CD4-positive, alpha-beta T cell (primary cell): ENCODE measurements around the gene VEGFA. TPM values are rescaled to one million over a fixed set of nuclear protein-coding genes. Genes with fewer than 3 reads are reported as not detected.

Experiments used
- ATAC-seq: fragments of 200-7000 bp; cut with Tn5 transposase; one replicate; pipeline ENCODE4 v1.10.0; 2022; ENCODE audit warnings: mild to moderate bottlenecking; ENCODE audit not compliant: poor library complexity
- CTCF ChIA-PET: fragments of 350-600 bp; sonication (Branson Sonifier 250); formaldehyde crosslinking; loops from one replicate; lab custom pipeline; 2021; ENCODE audit warnings: antibody characterized with exemption, inconsistent platforms; lab: Charles Lee
- POLR2A ChIA-PET: fragments of 350-600 bp; sonication (Branson Sonifier 250); formaldehyde crosslinking; loops from one replicate; lab custom pipeline; 2021; ENCODE audit warnings: antibody characterized with exemption, inconsistent platforms; lab: Charles Lee
- DNase-seq, 14 experiments: peaks; one replicate each; pipeline ENCODE4 v3.0.0-alpha.2; 2013 to 2020; ENCODE audit warnings: mixed read lengths in 2 of 14
- H3K27ac ChIP-seq, 2 donors: one replicate each; pipeline versions ENCODE4 v1.5.1 to v1.7.0; 2013; ENCODE audit warnings: low read length in 2 of 2, low read depth in 1 of 2, mild to moderate bottlenecking in 1 of 2
- H3K27me3 ChIP-seq, 2 experiments: 1 replicate in 1 of 2; 2 replicates in 1 of 2; pipeline versions ENCODE4 v1.6.1 to v1.7.0; 2013; ENCODE audit warnings: low read length in 2 of 2, control low read depth in 1 of 2, mild to moderate bottlenecking in 1 of 2, moderate library complexity in 1 of 2; ENCODE audit not compliant: insufficient read depth in 2 of 2, control insufficient read depth in 1 of 2
- H3K36me3 ChIP-seq: one replicate; pipeline ENCODE4 v1.6.1; 2013; ENCODE audit warnings: low read length, control low read depth; ENCODE audit not compliant: insufficient read depth
- H3K4me1 ChIP-seq: one replicate; pipeline ENCODE4 v1.6.1; 2013; ENCODE audit warnings: low read length, control low read depth; ENCODE audit not compliant: insufficient read depth
- H3K4me3 ChIP-seq: one replicate; pipeline ENCODE4 v1.5.1; 2013; ENCODE audit warnings: mild to moderate bottlenecking, low read length, moderate library complexity
- H3K9me3 ChIP-seq, 2 experiments: 1 replicate in 1 of 2; 2 replicates in 1 of 2; pipeline versions ENCODE4 v1.6.1 to v1.7.0; 2013; ENCODE audit warnings: low read length in 2 of 2, mild to moderate bottlenecking in 2 of 2, control low read depth in 1 of 2, moderate library complexity in 1 of 2; ENCODE audit not compliant: control insufficient read depth in 1 of 2, insufficient read depth in 1 of 2
- H3K27ac Mint-ChIP-seq: one replicate; pipeline ENCODE4 v1.8.0; 2020; ENCODE audit warnings: mixed read lengths
- H3K27me3 Mint-ChIP-seq: one replicate; pipeline ENCODE4 v1.8.0; 2021; ENCODE audit warnings: mixed read lengths
- H3K36me3 Mint-ChIP-seq: one replicate; pipeline ENCODE4 v1.8.0; 2021; ENCODE audit warnings: low read depth, mixed read lengths
- H3K4me1 Mint-ChIP-seq: one replicate; pipeline ENCODE4 v1.8.0; 2021; ENCODE audit warnings: low read depth, mixed read lengths
- H3K4me3 Mint-ChIP-seq: one replicate; pipeline ENCODE4 v1.8.0; 2020; ENCODE audit warnings: mild to moderate bottlenecking, mixed read lengths
- H3K9me3 Mint-ChIP-seq: one replicate; pipeline ENCODE4 v1.8.0; 2020; ENCODE audit warnings: mixed read lengths
- CTCF ChIP-seq: fragments of 200-600 bp; IDR thresholded peaks from one replicate; pipeline ENCODE4 v1.8.0; 2022; ENCODE audit warnings: antibody characterized with exemption, mild to moderate bottlenecking
- intact Hi-C, 2 experiments: fragments of 100-400 bp; cut with DNase I in 1 of 2; cut with micrococcal nuclease in 1 of 2; formaldehyde crosslinking; loops; one replicate each; pipeline versions ENCODE4 v1.15.1 to v1.9.0; 2023 to 2025; cut with DNase I, micrococcal nuclease
- total RNA-seq, 174 experiments: library from RNA in 2 of 174; stranded (reverse) in 2 of 174; gene quantifications; one replicate each; pipeline ENCODE4 v1.2.3 and lab custom pipeline; 2021 to 2026

VEGFA gene
- total RNA-seq, 2 experiments from 2014 or later: 3.5 to 3.7 TPM

GRCh38 chr6:43772681-43773049, 2.7 kb downstream of the VEGFA start:
- no peak for TF ChIP-seq CTCF
- Histone ChIP-seq H3K9me3 (no peaks in the 10 kb centered on the region), H3K4me3 (no peak overlapping the region), H3K36me3 (no peaks in the 10 kb centered on the region), H3K27ac (no peak overlapping the region), H3K27me3 (peaks cover 27 to 28% of the 10 kb centered on the region in 2 experiments), H3K4me1 (peaks cover 39% of the 10 kb centered on the region)
- ChIA-PET POLR2A (no interaction called here), CTCF (no interaction called here)
- H3K4me3 Mint-ChIP-seq: peak overlapping the region; percentile 83
- ATAC-seq: no peak
- intact Hi-C loops: loop anchor here (2.0 to 5.0 kb wide), 2 partner anchors 48 to 230 kb away; no protein-coding TSS in a partner anchor
- H3K27me3 Mint-ChIP-seq: peaks cover 48% of the 10 kb centered on the region
- no peak for DNase-seq
- H3K4me1 Mint-ChIP-seq: peaks cover 29% of the 10 kb centered on the region
- no peaks in the 10 kb centered on the region for H3K36me3 Mint-ChIP-seq
- no peak overlapping the region for H3K27ac Mint-ChIP-seq
- H3K9me3 Mint-ChIP-seq: no peaks in the 10 kb centered on the region

DNA sequence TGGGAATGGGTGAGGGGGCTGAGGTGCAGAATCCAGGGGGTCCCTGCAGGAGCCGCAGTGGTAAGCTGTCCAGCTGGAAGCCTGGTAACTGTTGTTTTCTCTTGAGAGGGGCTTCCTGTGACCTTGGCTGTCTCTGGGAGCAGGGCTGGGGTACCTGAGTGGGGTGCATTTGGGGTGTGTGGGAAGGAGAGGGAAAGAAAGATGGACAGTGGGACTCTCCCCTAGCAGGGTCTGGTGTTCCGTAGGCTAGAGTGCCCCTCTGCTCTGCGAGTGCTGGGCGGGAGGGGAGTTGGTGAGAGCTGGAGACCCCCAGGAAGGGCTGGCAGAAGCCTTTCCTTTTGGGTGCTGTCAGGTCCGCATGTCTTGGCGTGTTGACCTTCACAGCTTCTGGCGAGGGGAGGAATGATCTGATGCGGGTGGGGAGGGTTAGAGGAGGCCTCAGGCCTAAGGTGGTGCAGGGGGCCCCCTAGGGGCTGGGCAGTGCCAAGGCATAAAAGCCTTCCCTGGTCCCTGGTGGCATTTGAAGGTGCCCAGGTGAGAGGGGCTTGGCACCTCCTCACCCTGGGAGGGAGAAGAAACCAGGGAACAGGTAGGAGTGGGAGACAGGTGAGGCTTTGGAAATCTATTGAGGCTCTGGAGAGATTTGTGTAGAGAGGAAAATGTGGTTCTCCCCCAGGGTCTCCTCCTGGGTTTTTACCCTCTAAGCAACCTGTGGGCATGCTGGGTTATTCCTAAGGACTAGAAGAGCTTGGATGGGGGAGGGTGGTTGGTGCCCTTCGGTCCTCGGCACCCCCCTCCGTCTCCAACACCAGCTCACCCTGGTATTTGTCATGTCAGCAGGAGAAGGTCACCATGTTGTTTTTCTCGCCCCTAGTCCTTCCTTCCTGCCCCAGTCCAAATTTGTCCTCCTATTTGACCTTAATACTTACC, 3.3 kb downstream of the VEGFA start:
- POLR2A ChIA-PET: interaction anchor here (0.6 kb wide), 1 partner anchor 145 kb away, joined by 3 read pairs; no protein-coding TSS in a partner anchor
- TF ChIP-seq CTCF: peak; percentile 40

GRCh38 chr6:43773980-43774775, 4.2 kb downstream of the VEGFA start:
- H3K36me3 Mint-ChIP-seq: no peaks in the 10 kb centered on the region
- peaks cover 38% of the 10 kb centered on the region for H3K4me1 ChIP-seq
- intact Hi-C loops: loop anchor here (2.0 to 5.0 kb wide), 2 partner anchors 49 to 228 kb away; no protein-coding TSS in a partner anchor
- ChIA-PET POLR2A (no interaction called here), CTCF (interaction anchor here (0.8 to 1.7 kb wide), 7 partner anchors 10 to 322 kb away, joined by 3 to 6 read pairs (median 4); no protein-coding TSS in a partner anchor)
- H3K4me1 Mint-ChIP-seq: peaks cover 29% of the 10 kb centered on the region
- H3K27ac Mint-ChIP-seq: no peak overlapping the region
- H3K27me3 Mint-ChIP-seq: peaks cover 47% of the 10 kb centered on the region
- H3K9me3 ChIP-seq: no peaks in the 10 kb centered on the region
- no peaks in the 10 kb centered on the region for H3K9me3 Mint-ChIP-seq
- H3K27me3 ChIP-seq: peaks cover 25 to 27% of the 10 kb centered on the region in 2 experiments
- no peak for TF ChIP-seq CTCF
- no peaks in the 10 kb centered on the region for H3K36me3 ChIP-seq
- H3K4me3 Mint-ChIP-seq: peak overlapping the region; percentile 17
- ATAC-seq: no peak
- H3K4me3 ChIP-seq: no peak overlapping the region
- no peak overlapping the region for H3K27ac ChIP-seq
- no peak for DNase-seq

More for the DNA sequence above, 3.3 kb downstream of the VEGFA start:
- Mint-ChIP-seq H3K27ac (no peak overlapping the region), H3K4me1 (peaks cover 29% of the 10 kb centered on the region), H3K36me3 (no peaks in the 10 kb centered on the region), H3K4me3 (peak overlapping the region; percentile 39), H3K27me3 (peaks cover 48% of the 10 kb centered on the region), H3K9me3 (no peaks in the 10 kb centered on the region)
- no peak overlapping the region for H3K27ac ChIP-seq
- ATAC-seq: no peak
- H3K9me3 ChIP-seq: no peaks in the 10 kb centered on the region
- peaks cover 27 to 28% of the 10 kb centered on the region in 2 experiments for H3K27me3 ChIP-seq
- H3K4me3 ChIP-seq: no peak overlapping the region
- DNase-seq: peak in 12 of 14 experiments; percentile 9 to 72 (median 25)
- CTCF ChIA-PET: interaction anchor here (1.7 kb wide), 1 partner anchor 306 kb away, joined by 6 read pairs; no protein-coding TSS in a partner anchor
- H3K4me1 ChIP-seq: peaks cover 39% of the 10 kb centered on the region
- intact Hi-C loops: loop anchor here (2.0 to 5.0 kb wide), 2 partner anchors 49 to 229 kb away; no protein-coding TSS in a partner anchor
- no peaks in the 10 kb centered on the region for H3K36me3 ChIP-seq
